HG02623 (cell line): ENCODE results near the gene CBARP.

Experiments
- ATAC-seq: cut with Tn5 transposase; IDR thresholded peaks from one replicate; pipeline ENCODE4 v1.9.1; 2021; ENCODE audit warnings: moderate library complexity; ENCODE audit not compliant: unreplicated experiment

CBARP gene

DNA sequence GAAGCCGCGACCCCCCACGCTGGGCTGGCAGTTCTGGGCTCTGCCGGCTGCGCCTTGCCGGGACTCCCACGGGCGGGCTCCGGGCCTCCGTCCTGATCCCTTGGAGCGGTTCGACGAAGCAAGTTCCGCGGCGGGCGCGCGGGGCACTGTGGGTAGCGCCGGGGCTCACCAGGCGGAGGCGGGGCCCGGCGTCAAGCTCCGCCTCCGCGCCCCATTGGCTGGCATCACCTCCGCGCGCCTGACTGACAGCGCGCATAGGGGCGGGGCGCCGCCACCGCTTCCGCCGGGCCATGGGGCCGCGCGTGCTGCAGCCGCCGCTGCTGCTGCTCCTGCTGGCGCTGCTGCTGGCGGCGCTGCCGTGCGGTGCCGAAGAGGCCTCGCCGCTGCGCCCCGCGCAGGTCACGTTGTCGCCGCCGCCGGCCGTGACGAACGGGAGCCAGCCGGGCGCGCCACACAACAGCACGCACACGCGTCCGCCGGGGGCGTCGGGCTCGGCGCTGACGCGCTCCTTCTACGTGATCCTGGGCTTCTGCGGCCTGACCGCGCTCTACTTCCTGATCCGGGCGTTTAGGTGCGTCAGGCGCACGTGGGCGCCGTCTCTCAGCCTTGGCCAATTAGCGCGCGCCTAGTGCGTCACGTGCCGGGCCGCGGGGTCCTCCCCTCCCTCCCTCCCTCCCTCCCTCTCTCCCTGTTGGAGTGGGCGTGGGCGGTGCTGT, 37.6 kb upstream of the CBARP start, which contains the start of gene FAM174C:
FAM174C (plus strand) TSS at position 271 of the 716 bp plus-strand sequence; CDS start at position 291, 20 bp downstream.
- ATAC-seq, result peak; percentile 63

DNA sequence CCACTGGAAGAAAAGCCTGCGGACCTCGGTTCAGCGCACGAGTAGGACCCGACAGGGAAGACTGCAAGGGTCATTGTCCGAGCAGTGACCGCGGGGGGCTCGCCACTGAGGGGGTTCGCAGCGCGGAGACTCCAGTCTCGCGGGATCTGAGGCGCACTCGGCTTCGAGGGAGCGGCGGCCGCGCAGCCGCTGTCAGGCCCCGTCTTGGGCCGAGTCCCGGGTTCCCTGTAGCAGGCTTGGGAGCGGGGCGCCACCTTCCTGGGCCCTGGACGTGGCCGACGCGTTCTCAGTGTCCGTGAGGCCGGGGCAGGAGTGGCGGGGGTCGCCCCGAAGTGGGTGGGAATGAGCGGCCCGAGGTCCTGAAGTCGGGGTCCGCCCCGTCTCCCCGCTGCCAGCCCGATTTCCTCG, 37.1 kb upstream of the CBARP start:
- ATAC-seq, result no peak

DNA sequence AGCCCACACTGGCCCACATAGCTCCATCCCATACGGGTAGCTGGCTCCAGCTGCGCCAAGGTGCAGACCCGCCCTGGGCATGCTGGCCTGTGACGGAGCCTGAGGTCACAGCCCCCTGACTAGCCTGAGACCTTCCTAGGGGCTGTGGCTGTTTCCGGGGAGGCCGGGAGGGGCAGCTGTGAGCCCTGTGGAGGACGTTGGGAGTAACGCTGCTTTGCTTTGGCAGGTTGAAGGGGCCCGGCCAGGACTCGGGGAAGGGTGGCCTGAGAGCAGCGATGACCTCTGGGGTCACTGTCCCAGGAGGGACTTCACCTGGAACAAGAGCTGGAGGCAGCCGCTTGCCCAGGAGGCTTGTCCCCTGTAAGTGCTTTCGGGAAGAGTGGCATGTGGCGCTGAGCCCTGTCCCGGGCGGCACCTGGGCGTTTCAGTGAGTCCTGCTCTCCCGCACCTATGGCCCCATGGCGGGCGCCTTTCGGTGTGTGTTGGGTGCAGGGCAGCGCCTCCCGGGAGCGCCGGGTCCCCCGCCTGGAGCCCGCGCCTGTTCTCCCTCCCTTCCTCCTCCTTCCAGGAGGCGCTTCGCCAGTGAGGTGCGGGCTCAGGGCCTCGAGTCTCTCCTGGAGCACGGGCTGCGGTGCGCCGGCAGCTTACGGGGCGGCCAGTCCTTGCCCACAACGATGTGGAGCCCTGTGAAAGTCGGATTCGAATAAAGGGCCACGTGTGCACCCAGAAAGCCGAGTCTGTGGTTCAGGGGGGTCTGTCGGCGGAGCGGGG, 36.5 kb upstream of the CBARP start:
- ATAC-seq, result no peak

DNA sequence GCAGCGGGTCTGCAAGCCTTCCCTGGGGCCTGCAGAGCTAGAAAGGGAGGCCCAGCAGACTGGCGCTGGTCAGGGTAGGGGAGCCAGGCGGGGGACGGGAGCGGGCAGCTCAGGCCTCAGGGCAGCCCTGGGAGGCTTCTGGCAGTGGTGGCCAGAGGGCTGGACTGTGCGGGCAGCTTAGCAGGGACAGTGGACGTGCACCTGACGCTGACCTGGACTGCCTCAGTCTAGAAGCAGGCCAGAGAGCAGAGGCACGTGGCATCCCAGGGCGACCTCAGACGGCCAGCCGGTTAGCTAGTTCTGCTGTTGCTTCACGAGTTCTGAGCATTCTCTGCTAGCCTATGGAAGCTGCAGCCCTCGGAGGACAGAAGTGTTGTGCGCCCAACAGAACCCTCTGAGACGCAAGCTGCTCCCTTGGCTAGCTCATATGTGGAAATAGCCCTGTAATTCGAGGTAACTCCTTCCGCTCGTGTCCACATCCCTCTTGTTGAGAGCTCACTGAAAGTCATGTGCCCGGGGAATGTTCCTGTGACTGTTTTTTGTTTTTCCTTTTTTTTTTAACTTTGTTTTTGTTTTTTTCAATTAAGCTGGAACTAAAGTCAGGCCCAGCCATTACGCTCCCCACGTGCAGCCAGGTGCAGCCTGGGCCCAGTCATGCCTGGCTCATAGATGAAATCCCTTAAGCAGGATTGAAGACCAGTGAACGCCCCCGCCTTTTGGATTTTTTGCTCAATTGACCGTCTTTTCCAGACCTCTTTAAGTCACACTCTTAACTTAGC, 35.6 kb upstream of the CBARP start:
- no peak for ATAC-seq

DNA sequence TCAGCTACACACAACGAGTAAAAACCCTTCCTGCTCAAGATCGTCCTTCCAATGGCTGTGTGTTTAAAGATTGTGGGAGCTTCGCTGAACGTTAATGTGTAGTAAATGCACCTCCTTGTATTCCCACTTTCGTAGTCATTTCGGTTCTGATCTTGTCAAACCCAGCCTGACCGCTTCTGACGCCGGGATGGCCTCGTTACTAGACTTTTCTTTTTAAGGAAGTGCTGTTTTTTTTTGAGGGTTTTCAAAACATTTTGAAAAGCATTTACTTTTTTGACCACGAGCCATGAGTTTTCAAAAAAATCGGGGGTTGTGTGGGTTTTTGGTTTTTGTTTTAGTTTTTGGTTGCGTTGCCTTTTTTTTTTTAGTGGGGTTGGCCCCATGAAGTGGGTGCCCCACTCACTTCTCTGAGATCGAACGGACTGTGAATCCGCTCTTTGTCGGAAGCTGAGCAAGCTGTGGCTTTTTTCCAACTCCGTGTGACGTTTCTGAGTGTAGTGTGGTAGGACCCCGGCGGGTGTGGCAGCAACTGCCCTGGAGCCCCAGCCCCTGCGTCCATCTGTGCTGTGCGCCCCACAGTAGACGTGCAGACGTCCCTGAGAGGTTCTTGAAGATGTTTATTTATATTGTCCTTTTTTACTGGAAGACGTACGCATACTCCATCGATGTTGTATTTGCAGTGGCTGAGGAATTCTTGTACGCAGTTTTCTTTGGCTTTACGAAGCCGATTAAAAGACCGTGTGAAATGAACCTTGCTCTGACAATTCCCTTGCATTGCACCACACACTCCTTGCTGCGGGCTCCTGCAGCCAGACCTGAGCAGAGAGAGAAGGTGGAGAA, 34.8 kb upstream of the CBARP start:
- ATAC-seq, result no peak

DNA sequence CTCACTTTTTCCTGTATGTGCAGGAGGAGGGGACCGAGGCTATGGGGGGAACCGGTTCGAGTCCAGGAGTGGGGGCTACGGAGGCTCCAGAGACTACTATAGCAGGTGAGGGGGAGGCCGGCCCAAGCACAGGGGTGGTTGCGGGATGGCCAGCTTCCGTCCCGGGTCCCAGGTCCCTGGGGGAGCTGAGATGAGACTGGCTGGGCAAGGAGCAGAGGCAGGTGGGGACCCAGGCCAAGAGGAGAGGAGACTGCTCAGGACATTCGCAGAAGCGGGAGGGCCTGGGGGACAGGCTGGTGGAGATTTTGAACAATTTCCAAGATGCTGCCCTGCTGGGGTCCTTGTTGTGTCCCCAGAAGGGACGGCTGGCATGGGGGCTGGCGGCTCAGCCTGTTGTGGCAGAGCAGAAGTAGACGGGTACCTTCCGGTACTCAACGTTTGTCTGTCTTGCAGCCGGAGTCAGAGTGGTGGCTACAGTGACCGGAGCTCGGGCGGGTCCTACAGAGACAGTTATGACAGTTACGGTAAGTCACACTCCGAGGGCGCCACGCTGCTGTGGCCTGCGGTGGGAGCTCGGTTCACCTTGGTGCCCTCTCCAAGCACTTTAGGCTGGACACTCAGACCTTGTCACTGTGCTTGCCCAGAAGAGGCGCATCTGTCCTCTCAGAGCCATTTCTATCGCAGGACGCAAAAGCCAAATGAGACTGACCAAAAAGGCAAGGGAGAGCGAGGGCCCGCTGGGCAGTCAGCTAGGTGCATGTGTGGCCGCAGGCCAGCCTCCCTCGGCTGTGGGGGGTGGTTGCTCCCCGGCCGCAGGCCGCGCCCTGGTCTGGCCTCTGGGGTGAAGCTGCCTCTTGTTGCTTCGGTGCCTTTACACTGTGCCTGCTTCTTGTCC, 34.0 kb upstream of the CBARP start:
- no peak for ATAC-seq

DNA sequence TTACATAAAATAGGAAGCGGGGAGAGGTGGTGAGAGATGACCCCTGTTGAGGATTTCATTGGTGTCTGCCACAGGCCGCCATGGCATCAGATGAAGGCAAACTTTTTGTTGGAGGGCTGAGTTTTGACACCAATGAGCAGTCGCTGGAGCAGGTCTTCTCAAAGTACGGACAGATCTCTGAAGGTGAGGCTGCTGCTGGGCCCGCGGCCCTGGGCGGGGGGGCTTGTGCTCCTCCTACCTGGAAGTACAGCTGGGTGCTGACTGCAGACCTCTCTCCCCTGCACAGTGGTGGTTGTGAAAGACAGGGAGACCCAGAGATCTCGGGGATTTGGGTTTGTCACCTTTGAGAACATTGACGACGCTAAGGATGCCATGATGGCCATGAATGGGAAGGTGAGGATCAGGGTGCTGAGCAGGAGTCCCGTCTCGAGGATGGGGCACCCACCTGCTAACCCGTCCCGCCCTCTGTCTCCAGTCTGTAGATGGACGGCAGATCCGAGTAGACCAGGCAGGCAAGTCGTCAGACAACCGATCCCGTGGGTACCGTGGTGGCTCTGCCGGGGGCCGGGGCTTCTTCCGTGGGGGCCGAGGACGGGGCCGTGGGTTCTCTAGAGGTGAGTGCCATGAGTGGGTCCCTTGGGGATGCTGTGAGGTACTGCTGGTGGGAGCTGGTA, 33.2 kb upstream of the CBARP start:
- no peak for ATAC-seq

DNA sequence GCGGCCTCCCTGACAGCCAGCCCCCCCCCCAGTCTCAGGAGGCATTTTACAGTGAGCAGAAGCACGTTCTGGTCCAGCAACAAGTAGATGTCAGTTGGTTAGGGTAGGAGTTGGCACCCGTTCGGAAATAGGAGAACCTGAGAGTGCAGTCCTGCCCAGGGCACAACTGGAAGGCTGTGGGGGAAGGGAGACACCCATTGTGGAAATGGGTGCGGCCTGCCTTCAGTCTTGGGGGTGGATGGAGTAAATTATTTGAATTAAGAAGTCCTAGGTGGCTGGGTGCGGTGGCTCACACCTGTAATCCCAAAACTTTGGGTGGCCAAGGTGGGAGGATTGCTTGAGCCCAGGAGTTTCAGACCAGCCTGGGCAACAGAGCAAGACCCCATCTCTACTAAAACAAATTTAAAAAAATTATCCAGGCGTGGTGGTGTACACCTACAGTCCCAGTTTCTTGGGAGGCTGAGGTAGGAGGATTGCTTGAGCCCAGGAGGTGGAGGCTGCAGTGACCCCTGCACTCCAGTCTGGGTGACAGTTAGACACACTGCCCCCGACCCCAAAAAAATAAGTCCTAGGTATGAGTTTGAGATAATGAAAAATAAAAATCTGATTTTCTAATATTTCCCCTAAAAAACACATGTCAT, 32.5 kb upstream of the CBARP start:
- no peak for ATAC-seq

DNA sequence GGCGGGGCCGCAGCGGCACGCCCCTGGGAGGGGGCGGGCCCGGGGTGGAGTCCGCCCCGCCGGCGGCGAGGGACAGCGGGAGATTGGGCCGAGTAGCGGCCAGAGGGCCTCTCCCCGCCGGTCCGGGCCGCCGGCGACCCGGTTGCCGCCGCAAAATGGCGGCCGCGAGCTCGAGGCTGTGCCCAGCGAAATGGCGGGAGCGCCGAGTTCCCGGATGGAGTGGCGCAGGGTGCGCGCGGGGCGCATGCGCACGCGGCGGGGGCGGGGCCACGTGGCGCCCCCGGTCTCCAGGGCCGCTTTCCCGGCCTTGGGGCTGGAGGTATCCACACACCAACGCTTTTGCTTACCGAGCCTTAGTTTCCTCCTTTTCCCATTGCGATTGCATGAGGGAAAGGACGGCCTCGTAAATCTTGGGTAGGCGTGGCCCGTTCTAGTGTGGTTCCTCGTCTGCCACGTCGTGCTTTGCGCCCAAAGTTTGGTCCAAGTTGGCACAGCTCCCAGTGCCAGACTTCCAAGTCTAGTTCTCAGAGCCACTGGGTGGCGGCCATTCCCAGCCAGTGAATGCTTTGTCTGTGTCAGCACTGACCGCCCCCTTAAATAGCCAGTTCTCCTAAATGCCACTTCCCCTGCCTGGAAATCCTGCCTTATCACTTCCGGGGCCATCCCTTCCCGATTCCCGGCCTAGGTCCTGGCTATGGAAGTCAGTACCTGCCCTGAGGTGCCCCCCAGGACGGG, 31.8 kb upstream of the CBARP start:
- ATAC-seq, result peak; percentile 24

DNA sequence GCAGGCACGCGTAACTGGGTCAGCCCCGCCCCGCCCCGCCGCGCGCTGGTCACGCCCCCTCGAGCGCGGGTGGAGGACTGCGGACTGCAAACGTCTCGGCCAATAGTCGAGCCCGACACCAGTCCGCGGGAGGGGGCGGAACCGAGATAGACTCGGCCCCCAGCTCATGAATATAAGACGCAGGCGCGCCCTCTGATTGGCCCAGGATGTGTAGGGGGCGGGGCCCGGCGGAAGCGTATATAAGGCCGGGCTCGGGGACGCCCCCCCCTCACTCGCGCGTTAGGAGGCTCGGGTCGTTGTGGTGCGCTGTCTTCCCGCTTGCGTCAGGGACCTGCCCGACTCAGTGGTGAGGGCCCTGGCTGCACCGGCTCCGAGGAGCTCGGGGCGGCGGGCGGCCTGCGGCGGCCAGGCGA, 31.3 kb upstream of the CBARP start, which contains the start of gene CIRBP:
CIRBP (plus strand) TSS at position 268 of the 413 bp plus-strand sequence. CDS start 1,602 bp downstream, outside the sequence.
- ATAC-seq, result peak; percentile 58

DNA sequence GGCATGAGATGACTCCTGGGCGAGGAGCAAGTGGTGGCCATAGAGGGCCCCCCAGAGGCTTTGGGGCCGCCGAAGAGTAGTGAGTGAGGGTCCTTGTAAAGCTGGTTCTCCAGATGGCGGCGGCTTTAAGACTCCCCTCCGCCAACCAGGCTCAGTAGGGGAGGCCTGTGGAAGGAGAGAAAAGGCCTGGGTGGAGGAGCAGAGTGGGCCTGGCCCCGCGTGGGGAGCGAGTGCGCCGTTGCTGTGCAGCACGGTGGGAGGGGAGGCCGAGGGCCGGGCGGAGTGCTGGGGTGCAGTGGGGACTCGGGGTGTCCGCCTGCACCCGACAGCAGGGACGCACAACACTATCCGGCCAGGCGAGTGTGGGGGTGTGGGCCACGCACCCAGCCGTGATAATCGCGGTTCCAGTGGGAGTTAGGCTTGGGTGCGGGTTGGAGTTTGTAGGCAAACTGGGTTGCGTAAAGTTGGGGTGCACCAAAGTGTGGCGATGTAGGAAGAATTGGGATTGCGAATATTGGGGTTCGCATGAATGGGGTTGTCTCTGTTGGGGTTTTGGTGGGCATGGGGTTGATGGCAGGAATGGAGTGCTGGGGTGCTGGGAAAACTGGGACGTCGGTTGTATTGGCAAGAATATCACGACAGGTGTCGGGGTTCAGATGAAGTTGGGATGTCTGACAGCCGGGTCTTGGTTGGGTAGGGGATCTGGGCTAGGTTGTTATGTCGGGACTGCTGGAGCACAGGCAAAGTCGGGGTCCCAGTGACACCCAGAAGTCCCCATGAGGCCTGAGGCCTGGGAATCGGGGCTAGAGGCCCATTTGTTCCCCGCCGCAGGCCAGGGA, 30.6 kb upstream of the CBARP start:
- ATAC-seq, result no peak

DNA sequence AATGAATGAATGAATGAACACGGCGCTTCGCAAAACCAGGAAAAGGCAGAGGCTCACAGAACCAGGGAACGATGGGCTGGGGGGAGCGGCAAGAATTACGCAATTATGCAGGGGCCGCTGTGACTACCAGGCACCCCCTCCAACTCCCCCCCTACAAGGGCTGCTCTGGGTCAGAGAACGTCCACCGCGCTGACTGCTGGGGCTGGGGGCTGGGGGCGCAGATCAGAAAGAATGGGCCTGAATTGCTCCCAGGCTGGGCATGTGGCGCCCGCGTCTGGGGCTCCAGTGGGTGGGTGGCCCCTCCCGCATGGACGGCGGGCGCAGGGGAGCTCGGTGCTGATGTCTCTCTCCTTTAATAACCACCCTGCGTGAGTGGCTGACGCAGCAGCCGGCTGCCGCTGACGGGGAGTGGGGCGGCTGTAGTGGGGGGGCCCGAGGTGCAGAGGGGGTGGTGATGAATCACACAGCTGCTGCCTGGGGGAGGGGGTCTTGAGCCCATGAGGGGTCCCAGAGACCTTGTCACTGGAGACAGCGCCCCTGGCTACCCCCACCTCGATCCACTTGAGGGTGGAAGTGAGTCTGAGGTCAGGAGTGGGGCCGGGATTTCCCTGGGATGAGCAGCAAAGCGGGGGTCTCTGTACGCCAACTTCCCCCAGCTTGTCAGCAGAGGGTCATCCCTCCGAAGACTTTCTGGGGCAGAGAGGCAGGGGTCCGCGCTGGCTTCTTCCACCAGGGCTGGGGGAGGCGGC, 29.8 kb upstream of the CBARP start:
- ATAC-seq, result no peak

DNA sequence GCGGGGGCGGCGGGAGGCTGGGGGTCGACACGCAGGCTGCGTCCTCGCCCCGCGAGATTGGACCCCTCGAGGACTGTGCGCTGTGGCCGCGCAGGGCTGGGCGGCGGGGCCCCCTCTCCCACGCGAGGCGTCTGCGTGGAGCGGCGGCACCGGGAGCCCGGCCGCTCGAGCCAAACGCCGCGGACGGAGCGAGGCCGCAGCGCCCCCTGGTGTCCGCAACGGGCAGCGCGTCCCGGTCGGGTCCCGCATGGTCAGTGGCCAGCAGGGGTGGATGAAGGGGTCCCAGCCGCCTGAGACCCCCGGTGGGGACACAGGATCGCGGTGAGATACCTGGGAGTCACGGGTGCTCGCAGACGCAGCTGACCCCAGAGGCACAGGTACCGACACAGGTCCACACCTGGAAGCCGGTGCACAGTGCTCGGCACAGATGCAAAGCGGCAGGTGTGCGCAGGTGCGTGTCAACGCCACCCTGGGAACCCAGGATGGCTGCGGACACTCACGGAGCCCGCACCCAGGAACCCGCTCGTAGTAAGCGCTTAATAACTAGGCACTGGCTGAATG, 29.2 kb upstream of the CBARP start:
- ATAC-seq, result no peak

DNA sequence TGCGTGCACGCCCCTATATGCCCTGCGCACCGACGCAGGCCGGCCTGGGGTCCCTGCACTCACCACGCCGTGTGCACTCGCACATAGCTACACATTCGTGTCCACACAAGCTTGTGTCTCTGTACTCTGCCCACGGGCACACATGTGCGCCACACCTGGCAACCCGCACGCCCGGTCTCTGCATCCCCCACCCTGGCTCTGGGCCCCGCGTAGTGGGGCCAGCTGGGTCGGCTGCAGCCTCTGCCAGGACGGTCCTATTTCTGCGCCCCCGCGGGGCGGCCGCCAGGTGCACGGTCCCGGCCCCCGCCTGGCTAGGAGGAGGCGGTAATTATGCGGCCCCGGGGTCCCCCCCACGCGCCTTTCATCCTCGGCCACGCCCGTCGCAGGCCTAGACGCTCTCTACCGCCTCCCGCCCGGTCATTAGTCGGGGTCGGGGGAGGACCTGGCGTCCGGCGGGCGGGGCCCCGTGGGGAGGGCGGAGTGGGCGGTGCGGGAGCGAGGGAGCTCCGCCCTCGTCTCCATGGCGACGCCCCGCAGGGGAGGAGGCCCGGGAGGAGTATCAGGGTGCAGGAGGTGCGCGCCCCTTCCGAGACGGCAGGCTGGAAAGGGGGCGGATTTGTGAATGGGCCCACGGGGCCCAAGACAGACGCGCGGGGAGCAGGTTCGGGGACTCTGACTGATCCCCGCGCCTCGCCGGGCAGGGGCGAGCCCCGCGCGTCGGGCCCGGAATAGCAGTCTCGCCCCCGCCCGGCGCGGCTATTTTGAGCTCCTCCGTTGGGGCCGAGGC, 28.5 kb upstream of the CBARP start:
- no peak for ATAC-seq

DNA sequence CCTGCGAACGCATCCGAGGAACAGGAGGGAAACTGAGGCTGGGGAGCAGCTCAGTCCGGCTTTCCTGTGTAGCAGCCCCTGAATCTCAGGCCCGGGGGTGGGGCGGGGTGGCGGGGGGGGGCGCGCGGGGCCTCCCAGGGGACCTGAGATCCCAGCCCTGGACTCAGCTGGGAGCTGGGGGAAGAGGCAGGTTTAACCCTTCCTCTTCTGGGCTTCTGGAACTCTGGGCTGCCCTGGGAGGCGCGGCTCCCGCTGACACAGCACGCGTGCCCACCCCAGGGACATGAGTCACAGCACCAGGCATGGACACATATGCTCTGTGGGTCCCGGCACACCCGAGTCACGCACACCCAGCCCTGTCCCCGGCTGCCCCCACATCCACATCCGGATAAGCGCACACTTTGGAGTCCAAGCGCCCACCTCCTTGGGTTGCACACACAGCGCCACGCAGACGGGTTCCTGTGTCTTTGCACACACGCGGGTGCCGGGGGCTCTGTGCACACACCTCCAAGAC, 27.9 kb upstream of the CBARP start:
- no peak for ATAC-seq
